Endothelial cell of umbilical vein (primary cell): ENCODE measurements around the gene LSM14B. TPM values are rescaled to one million over a fixed set of nuclear protein-coding genes. Genes with fewer than 3 reads are reported as not detected.

Source experiments
- BruUV-seq: library from RNA; stranded (reverse); fragments of 400-500 nt; replicated peaks from 2 replicates; lab custom pipeline; 2021; lab: Mats Ljungman, UMichigan
- CTCF ChIA-PET: fragments of 300-600, 350-600 bp; sonication (Branson Sonifier 250); formaldehyde crosslinking; loops from one replicate; lab custom pipeline; 2021; ENCODE audit warnings: antibody characterized with exemption, inconsistent platforms; lab: Charles Lee
- POLR2A ChIA-PET: fragments of 300-600, 350-600 bp; sonication (Branson Sonifier 250); formaldehyde crosslinking; loops from one replicate; lab custom pipeline; 2021; ENCODE audit warnings: antibody characterized with exemption, inconsistent platforms; lab: Charles Lee
- DNase-seq: peaks from one replicate; pipeline ENCODE4 v3.0.0-alpha.2; 2011; ENCODE audit warnings: low read depth, low spot score
- FAIRE-seq: peaks from 2 replicates; lab custom pipeline; 2011; peaks lifted over from hg19 to GRCh38; lab: Jason Lieb, UNC
- H2AFZ ChIP-seq: 2 replicates; pipeline ENCODE4 v1.6.0; 2012; ENCODE audit warnings: low read depth, low read length, control low read depth, inconsistent platforms
- H3K27ac ChIP-seq: 2 replicates; pipeline ENCODE4 v1.5.1; 2011; ENCODE audit warnings: low read depth, mild to moderate bottlenecking, control low read depth, low read length, moderate library complexity; ENCODE audit not compliant: insufficient read depth
- H3K27me3 ChIP-seq, 2 experiments: 2 replicates each; pipeline versions ENCODE4 v1.6.0 to v1.6.1; 2011; ENCODE audit warnings: low read length in 2 of 2, mixed read lengths in 1 of 2; ENCODE audit not compliant: control insufficient read depth in 2 of 2, insufficient read depth in 2 of 2
- H3K36me3 ChIP-seq, 2 experiments: 2 replicates in 1 of 2; 3 replicates in 1 of 2; pipeline ENCODE4 v1.5.1; 2011; ENCODE audit warnings: low read length in 2 of 2, mild to moderate bottlenecking in 1 of 2, moderate library complexity in 1 of 2; ENCODE audit not compliant: control insufficient read depth in 2 of 2, insufficient read depth in 2 of 2; ENCODE audit errors: extremely low read depth in 1 of 2
- H3K4me1 ChIP-seq: 3 replicates; pipeline ENCODE4 v1.5.1; 2011; ENCODE audit warnings: mild to moderate bottlenecking, low read length; ENCODE audit not compliant: control insufficient read depth, insufficient read depth; ENCODE audit errors: extremely low read depth
- H3K4me2 ChIP-seq: 2 replicates; pipeline ENCODE4 v1.6.1; 2011; ENCODE audit warnings: low read length, control low read depth, mixed read lengths; ENCODE audit not compliant: insufficient read depth
- H3K4me3 ChIP-seq, 3 experiments: fragments of 200-600 bp in 1 of 3; sonication (generic), shearing (Covaris generic) in 1 of 3; replicated peaks in 1 of 3; 2 replicates each; pipeline ENCODE4 v1.5.1; 2011 to 2016; ENCODE audit warnings: control low read depth in 3 of 3, low read length in 3 of 3, mild to moderate bottlenecking in 2 of 3, inconsistent platforms in 1 of 3, low read depth in 1 of 3, moderate library complexity in 1 of 3; ENCODE audit not compliant: insufficient read depth in 1 of 3
- H3K79me2 ChIP-seq: 2 replicates; pipeline ENCODE4 v1.6.0; 2012; ENCODE audit warnings: low read length, inconsistent platforms; ENCODE audit not compliant: control insufficient read depth, insufficient read depth
- H3K9ac ChIP-seq: replicated peaks from 2 replicates; pipeline ENCODE3; 2011; ENCODE audit warnings: low read length, control low read depth; ENCODE audit not compliant: insufficient read depth; ENCODE audit errors: extremely low read depth
- H3K9me1 ChIP-seq: replicated peaks from 3 replicates; pipeline ENCODE4 v1.6.0; 2011; ENCODE audit warnings: mild to moderate bottlenecking, low read length; ENCODE audit not compliant: control insufficient read depth, insufficient read depth; ENCODE audit errors: extremely low read depth
- H3K9me3 ChIP-seq: replicated peaks from 2 replicates; pipeline ENCODE4 v1.5.1; 2012; ENCODE audit warnings: low read length, inconsistent platforms; ENCODE audit not compliant: control insufficient read depth, insufficient read depth
- H4K20me1 ChIP-seq: replicated peaks from 2 replicates; pipeline ENCODE3; 2011; ENCODE audit warnings: mild to moderate bottlenecking, low read length; ENCODE audit not compliant: control insufficient read depth, insufficient read depth; ENCODE audit errors: extremely low read depth
- EZH2 ChIP-seq: IDR thresholded peaks from 2 replicates; pipeline ENCODE4 v1.6.1; 2012; ENCODE audit warnings: borderline replicate concordance, low read depth, mild to moderate bottlenecking, moderate library complexity, low read length, inconsistent platforms; ENCODE audit not compliant: severe bottlenecking
- FOS ChIP-seq: IDR thresholded peaks from 2 replicates; pipeline ENCODE4 v1.6.1; 2011; ENCODE audit warnings: mild to moderate bottlenecking, low read length, moderate library complexity, borderline replicate concordance; ENCODE audit not compliant: insufficient read depth
- GATA2 ChIP-seq: IDR thresholded peaks from 2 replicates; pipeline ENCODE4 v1.7.0; 2011; ENCODE audit warnings: low read depth, mild to moderate bottlenecking, moderate library complexity, mixed read lengths, low read length; ENCODE audit not compliant: insufficient read length, insufficient read depth
- JUN ChIP-seq: IDR thresholded peaks from 2 replicates; pipeline ENCODE4 v1.6.1; 2011; ENCODE audit warnings: borderline replicate concordance, low read depth; ENCODE audit not compliant: insufficient read length, insufficient read depth
- MYC ChIP-seq: IDR thresholded peaks from one replicate; pipeline ENCODE4 v1.6.1; 2011; ENCODE audit warnings: mild to moderate bottlenecking, low read depth, low read length
- POLR2A ChIP-seq: IDR thresholded peaks from 2 replicates; pipeline ENCODE4 v1.6.1; 2012; ENCODE audit warnings: low read depth, mild to moderate bottlenecking, control low read depth, low read length
- POLR2AphosphoS5 ChIP-seq: IDR thresholded peaks from 2 replicates; pipeline ENCODE4 v1.6.1; 2012; ENCODE audit warnings: low read depth, mild to moderate bottlenecking, control low read depth, low read length, moderate library complexity; ENCODE audit not compliant: insufficient read depth
- dilution Hi-C: fragments of 300-500 bp; cut with MboI; formaldehyde crosslinking; loops from one replicate; pipeline ENCODE4 v1.15.0; 2019; ENCODE audit warnings: low sequenced_read_pairs; ENCODE audit not compliant: extremely low pct_ligation_motif_present
- intact Hi-C: fragments of 100-400 bp; cut with micrococcal nuclease; formaldehyde crosslinking; loops from one replicate; pipeline ENCODE4 v1.10.0; 2022
- polyA plus RNA-seq, 4 experiments: library from polyadenylated mRNA; depleted of rRNA in 3 of 4; stranded (reverse) in 3 of 4; unstranded in 1 of 4; fragments of >200 nt; gene quantifications; 2 replicates each; pipeline versions ENCODE4 v1.2.1 to v1.2.3, GENCODE V29; 2011 to 2012; ENCODE audit warnings: missing spikeins in 1 of 4
- total RNA-seq: library from RNA; stranded (reverse); gene quantifications from 2 replicates; pipeline ENCODE4 v1.2.3, GENCODE V29; 2021
- TF ChIP-seq, protein P1 (sequence below), 2 donors: IDR thresholded peaks; 1 replicate in 1 of 2; 2 replicates in 1 of 2; pipeline ENCODE4 v1.5.1; 2011; ENCODE audit warnings: low read length in 2 of 2, mild to moderate bottlenecking in 2 of 2, moderate library complexity in 2 of 2, control low read depth in 1 of 2, inconsistent platforms in 1 of 2, low read depth in 1 of 2; ENCODE audit not compliant: insufficient read depth in 1 of 2; ENCODE audit errors: extremely low read depth in 1 of 2
- TF ChIP-seq, protein P2 (sequence below): IDR thresholded peaks from 2 replicates; pipeline ENCODE4 v1.6.1; 2011; ENCODE audit not compliant: insufficient read depth, insufficient read length

LSM14B gene
- total and polyA plus RNA-seq, 2 donors (not counting 3 experiments of a cell fraction or from before 2014, with no cell fraction given) = 32.5 to 34.0 TPM

DNA sequence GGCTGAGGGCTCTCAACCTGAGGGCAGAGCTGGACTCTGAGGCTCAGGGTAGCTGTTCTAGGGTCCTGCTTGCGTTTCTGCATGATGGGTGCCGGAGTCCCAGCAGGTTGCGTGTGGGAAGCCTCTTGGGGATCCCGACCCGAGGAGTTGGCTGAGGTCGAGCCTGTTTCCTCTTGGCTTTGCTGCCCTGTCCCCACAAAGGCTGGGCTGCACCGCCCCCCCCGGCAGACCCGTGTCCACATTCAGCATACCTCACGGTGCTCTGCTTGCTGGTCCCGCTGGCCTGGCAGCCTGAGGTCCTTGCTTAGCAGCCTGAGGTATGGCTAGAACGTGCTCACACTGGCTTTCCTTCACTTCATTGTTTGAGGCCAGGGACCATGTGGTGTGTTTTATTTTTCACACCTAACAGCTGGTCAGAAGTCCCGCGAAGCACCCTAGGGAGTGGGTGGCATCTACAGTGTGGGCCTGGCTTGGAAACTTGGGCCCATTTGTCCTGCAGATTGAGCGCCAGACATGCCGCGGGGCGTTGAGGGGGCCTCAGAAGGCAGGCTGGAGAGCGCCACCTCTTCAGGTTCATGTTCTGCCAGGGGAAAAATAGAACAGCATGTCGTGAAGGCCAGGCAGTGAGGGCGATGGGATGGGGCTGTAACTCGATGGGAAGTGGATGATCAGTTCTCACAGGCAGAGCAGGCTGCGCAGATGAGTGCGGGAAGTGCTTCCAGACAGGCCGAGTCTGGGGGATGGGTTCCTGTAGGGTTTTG lies 9.5 kb downstream of the LSM14B start:
- H3K4me2 ChIP-seq = no peak overlapping the region
- H3K4me3 ChIP-seq = no peak overlapping the region
- H3K27me3 ChIP-seq = no peaks in the 10 kb centered on the region
- H3K36me3 ChIP-seq = peaks cover 18 to 63% of the 10 kb centered on the region in 2 experiments
- dilution Hi-C loops = no loop called here
- BruUV-seq = no TSS peak
- ChIA-PET POLR2A (no interaction called here), CTCF (interaction anchor here (2.8 kb wide), 1 partner anchor 105 kb away, joined by 12 read pairs; no protein-coding TSS in a partner anchor)
- DNase-seq = no peak
- no peak overlapping the region for H2AFZ ChIP-seq
- H3K9me3 ChIP-seq = no peaks in the 10 kb centered on the region
- intact Hi-C loops = no loop called here
- no peaks in the 10 kb centered on the region for H3K9me1 ChIP-seq
- TF ChIP-seq JUN (no peak), POLR2A (no peak), FOS (no peak), POLR2AphosphoS5 (no peak), MYC (no peak), EZH2 (no peak), GATA2 (no peak)
- TF ChIP-seq, protein P1, sequence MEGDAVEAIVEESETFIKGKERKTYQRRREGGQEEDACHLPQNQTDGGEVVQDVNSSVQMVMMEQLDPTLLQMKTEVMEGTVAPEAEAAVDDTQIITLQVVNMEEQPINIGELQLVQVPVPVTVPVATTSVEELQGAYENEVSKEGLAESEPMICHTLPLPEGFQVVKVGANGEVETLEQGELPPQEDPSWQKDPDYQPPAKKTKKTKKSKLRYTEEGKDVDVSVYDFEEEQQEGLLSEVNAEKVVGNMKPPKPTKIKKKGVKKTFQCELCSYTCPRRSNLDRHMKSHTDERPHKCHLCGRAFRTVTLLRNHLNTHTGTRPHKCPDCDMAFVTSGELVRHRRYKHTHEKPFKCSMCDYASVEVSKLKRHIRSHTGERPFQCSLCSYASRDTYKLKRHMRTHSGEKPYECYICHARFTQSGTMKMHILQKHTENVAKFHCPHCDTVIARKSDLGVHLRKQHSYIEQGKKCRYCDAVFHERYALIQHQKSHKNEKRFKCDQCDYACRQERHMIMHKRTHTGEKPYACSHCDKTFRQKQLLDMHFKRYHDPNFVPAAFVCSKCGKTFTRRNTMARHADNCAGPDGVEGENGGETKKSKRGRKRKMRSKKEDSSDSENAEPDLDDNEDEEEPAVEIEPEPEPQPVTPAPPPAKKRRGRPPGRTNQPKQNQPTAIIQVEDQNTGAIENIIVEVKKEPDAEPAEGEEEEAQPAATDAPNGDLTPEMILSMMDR (IDR thresholded peaks at IDR 0.05; ENCODE audit: extremely low read depth in 1 of 2, insufficient read depth in 1 of 2, low read depth in 1 of 2, low read length in 2 of 2) = no peak
- TF ChIP-seq, protein P2, sequence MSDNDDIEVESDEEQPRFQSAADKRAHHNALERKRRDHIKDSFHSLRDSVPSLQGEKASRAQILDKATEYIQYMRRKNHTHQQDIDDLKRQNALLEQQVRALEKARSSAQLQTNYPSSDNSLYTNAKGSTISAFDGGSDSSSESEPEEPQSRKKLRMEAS = no peak
- H3K27ac ChIP-seq = no peak overlapping the region
- H3K79me2 ChIP-seq = no peaks in the 10 kb centered on the region
- H4K20me1 ChIP-seq = no peaks in the 10 kb centered on the region
- H3K9ac ChIP-seq = no peak overlapping the region
- no peaks in the 10 kb centered on the region for H3K4me1 ChIP-seq
- FAIRE-seq = no peak
